ENCODE data around the gene HNRNPD.
A peak's percentile ranks its signal among the peaks of the same experiment; 100 is the strongest.

Gene HNRNPD

DNA sequence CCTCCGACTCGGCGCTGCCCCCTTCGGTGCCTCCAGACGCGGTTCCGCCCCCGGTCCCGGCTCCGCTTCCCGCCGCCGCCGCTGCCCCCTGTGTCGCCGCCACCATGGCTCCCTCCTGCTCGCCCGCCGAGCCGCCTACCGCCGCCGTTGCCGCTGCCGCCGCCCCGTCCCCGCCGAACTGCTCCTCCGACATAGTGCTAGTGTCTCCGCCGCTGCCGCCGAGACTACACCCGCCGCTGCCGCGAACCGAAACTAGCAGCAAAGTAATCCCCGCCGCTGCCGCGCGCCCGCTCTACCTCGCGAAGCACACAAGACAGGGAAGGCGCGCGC, 340 bp downstream of the HNRNPD start:
- no peak for TF ChIP-seq EZH2phosphoT487 (IDR thresholded peaks at IDR 0.05; ENCODE audit: borderline replicate concordance)
- TF ChIP-seq, protein P1, sequence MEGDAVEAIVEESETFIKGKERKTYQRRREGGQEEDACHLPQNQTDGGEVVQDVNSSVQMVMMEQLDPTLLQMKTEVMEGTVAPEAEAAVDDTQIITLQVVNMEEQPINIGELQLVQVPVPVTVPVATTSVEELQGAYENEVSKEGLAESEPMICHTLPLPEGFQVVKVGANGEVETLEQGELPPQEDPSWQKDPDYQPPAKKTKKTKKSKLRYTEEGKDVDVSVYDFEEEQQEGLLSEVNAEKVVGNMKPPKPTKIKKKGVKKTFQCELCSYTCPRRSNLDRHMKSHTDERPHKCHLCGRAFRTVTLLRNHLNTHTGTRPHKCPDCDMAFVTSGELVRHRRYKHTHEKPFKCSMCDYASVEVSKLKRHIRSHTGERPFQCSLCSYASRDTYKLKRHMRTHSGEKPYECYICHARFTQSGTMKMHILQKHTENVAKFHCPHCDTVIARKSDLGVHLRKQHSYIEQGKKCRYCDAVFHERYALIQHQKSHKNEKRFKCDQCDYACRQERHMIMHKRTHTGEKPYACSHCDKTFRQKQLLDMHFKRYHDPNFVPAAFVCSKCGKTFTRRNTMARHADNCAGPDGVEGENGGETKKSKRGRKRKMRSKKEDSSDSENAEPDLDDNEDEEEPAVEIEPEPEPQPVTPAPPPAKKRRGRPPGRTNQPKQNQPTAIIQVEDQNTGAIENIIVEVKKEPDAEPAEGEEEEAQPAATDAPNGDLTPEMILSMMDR (conservative IDR thresholded peaks at IDR 0.05; ENCODE audit: low read length) = no peak
- Histone ChIP-seq H3K4me1 (ENCODE audit: insufficient read depth, low read length, poor library complexity, severe bottlenecking) (peaks cover 37% of the 10 kb centered on the region), H3K9me2 (replicated peaks; ENCODE audit: low read depth, low read length) (no peaks in the 10 kb centered on the region), H4K20me1 (ENCODE audit: insufficient read depth, low read length, poor library complexity, severe bottlenecking) (peaks cover 53% of the 10 kb centered on the region), H3K36me3 (ENCODE audit: insufficient read depth, low read length) (peaks cover 33% of the 10 kb centered on the region), H3F3A (ENCODE audit: low read depth) (no peaks in the 10 kb centered on the region), H3K79me2 (ENCODE audit: insufficient read depth, low read length) (peaks cover 82% of the 10 kb centered on the region), H3K9ac (ENCODE audit: low read depth, low read length, poor library complexity, severe bottlenecking) (peak overlapping the region; percentile 97), H2AFZ (ENCODE audit: low read length) (peak overlapping the region; percentile 77), H3K27me3 (ENCODE audit: insufficient read depth, low read length, poor library complexity, severe bottlenecking) (peaks cover 15% of the 10 kb centered on the region), H3K4me3 (ENCODE audit: low read length, poor library complexity, severe bottlenecking) (peak overlapping the region; percentile 100), H3K9me3 (ENCODE audit: insufficient read depth, low read depth, low read length) (no peaks in the 10 kb centered on the region), H3K4me2 (ENCODE audit: low read depth, low read length, poor library complexity, severe bottlenecking) (peak overlapping the region; percentile 91)

DNA sequence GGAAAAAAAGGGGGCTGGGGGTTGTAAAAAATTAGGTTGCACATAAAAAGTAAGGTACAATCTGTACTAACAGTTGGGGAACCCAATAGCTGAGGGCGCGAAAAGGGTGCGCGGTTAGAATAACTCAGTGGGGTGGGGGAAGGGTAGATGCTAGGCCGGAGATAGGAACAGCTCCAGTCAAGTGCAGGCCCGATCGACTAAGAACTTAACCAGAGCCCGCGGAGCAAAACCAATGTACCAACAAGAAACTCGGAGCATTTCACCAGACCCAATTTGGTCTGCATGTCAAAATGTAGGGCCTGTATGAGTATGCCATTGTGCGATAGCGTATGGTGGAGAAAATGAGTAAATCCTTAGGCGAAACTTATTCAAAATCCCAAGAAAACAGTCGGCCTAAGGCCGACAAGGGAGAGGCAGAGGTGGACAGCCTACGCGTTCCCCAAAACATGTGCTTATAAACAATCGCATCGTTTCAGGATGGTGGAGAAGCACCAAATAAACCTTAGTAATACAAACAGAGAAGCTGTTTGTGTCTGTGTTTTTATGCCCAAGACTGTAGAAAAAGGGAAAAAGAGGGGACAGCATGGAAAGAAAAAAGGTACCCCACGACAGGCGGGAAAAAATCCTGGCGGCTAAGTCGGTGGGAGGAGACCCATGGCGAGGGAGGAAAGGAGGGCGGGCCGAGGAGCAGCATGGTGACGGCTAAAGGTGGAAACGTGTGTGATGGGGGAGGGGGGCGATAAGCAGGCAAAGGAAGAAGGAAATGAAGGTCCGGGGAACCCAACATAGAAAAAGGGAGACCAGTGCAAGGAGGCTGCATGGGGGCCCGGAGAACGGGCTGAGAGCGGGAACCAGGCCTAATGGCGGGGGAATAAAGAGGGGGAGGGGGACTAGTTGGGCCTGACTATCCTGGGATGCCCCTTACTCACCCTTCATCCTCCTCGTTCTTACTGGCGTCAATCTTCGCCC, 990 bp downstream of the HNRNPD start:
- Histone ChIP-seq H3K27me3 (ENCODE audit: insufficient read depth, low read length, poor library complexity, severe bottlenecking) (peaks cover 15% of the 10 kb centered on the region), H2AFZ (ENCODE audit: low read length) (peak overlapping the region; percentile 77; the same call in 1 of the 2 replicates), H3K9me3 (ENCODE audit: insufficient read depth, low read depth, low read length) (no peaks in the 10 kb centered on the region), H4K20me1 (ENCODE audit: insufficient read depth, low read length, poor library complexity, severe bottlenecking) (peaks cover 59% of the 10 kb centered on the region), H3K9ac (ENCODE audit: low read depth, low read length, poor library complexity, severe bottlenecking) (peak overlapping the region; percentile 97), H3K79me2 (ENCODE audit: insufficient read depth, low read length) (peaks cover 89% of the 10 kb centered on the region), H3K4me3 (ENCODE audit: low read length, poor library complexity, severe bottlenecking) (peak overlapping the region; percentile 100), H3K4me2 (ENCODE audit: low read depth, low read length, poor library complexity, severe bottlenecking) (peak overlapping the region; percentile 91), H3K9me2 (replicated peaks; ENCODE audit: low read depth, low read length) (no peaks in the 10 kb centered on the region), H3K4me1 (ENCODE audit: insufficient read depth, low read length, poor library complexity, severe bottlenecking) (peaks cover 44% of the 10 kb centered on the region), H3K36me3 (ENCODE audit: insufficient read depth, low read length) (peaks cover 39% of the 10 kb centered on the region), H3F3A (ENCODE audit: low read depth) (no peaks in the 10 kb centered on the region)
- TF ChIP-seq, protein P1 (conservative IDR thresholded peaks at IDR 0.05; ENCODE audit: low read length) = no peak
- no peak for TF ChIP-seq EZH2phosphoT487 (IDR thresholded peaks at IDR 0.05; ENCODE audit: borderline replicate concordance)

DNA sequence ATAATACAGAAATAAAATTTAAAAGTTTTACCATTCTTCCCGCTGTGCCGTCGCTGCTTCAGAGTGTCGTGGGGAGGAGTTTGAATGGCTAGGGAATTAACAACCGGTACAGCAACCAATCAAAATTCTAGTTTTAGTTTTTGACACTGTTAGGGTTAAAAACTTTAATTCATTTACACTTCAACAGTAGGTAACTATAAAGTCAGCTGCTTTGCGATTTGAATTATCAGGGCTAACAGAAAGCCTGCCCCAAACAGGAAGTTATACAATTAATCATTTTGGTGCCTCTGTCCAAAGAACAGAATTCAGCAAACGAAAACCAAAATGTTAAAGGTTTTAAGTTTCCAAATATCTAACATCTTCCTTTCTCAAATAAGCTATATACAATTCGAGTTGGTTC, 2.3 kb downstream of the HNRNPD start:
- TF ChIP-seq EZH2phosphoT487 (IDR thresholded peaks at IDR 0.05; ENCODE audit: borderline replicate concordance) = no peak
- TF ChIP-seq, protein P1 (conservative IDR thresholded peaks at IDR 0.05; ENCODE audit: low read length) = no peak
- Histone ChIP-seq H3K9ac (ENCODE audit: low read depth, low read length, poor library complexity, severe bottlenecking) (peak overlapping the region; percentile 97), H4K20me1 (ENCODE audit: insufficient read depth, low read length, poor library complexity, severe bottlenecking) (peaks cover 72% of the 10 kb centered on the region), H3K4me2 (ENCODE audit: low read depth, low read length, poor library complexity, severe bottlenecking) (peak overlapping the region; percentile 91), H3K9me3 (ENCODE audit: insufficient read depth, low read depth, low read length) (no peaks in the 10 kb centered on the region), H3K79me2 (ENCODE audit: insufficient read depth, low read length) (peaks cover 95% of the 10 kb centered on the region), H3K9me2 (replicated peaks; ENCODE audit: low read depth, low read length) (no peaks in the 10 kb centered on the region), H3K4me3 (ENCODE audit: low read length, poor library complexity, severe bottlenecking) (peak overlapping the region; percentile 100), H3K27me3 (ENCODE audit: insufficient read depth, low read length, poor library complexity, severe bottlenecking) (peaks cover 15% of the 10 kb centered on the region), H2AFZ (ENCODE audit: low read length) (no peak overlapping the region), H3F3A (ENCODE audit: low read depth) (no peaks in the 10 kb centered on the region), H3K4me1 (ENCODE audit: insufficient read depth, low read length, poor library complexity, severe bottlenecking) (peaks cover 55% of the 10 kb centered on the region), H3K36me3 (ENCODE audit: insufficient read depth, low read length) (peaks cover 52% of the 10 kb centered on the region)
